Astrocyte (in vitro differentiated cells and primary cell): ENCODE data around the gene CALML6.

Source experiments
- EZH2 ChIP-seq: IDR thresholded peaks from 2 replicates; pipeline ENCODE4 v1.6.1; 2012; ENCODE audit warnings: mild to moderate bottlenecking, low read length, inconsistent platforms; ENCODE audit not compliant: insufficient read depth
- TF ChIP-seq, protein P1 (sequence below): IDR thresholded peaks from 2 replicates; pipeline ENCODE4 v1.5.1; 2011; ENCODE audit warnings: low read depth, mild to moderate bottlenecking, inconsistent platforms, low read length, moderate library complexity; ENCODE audit not compliant: insufficient read depth

DNA sequence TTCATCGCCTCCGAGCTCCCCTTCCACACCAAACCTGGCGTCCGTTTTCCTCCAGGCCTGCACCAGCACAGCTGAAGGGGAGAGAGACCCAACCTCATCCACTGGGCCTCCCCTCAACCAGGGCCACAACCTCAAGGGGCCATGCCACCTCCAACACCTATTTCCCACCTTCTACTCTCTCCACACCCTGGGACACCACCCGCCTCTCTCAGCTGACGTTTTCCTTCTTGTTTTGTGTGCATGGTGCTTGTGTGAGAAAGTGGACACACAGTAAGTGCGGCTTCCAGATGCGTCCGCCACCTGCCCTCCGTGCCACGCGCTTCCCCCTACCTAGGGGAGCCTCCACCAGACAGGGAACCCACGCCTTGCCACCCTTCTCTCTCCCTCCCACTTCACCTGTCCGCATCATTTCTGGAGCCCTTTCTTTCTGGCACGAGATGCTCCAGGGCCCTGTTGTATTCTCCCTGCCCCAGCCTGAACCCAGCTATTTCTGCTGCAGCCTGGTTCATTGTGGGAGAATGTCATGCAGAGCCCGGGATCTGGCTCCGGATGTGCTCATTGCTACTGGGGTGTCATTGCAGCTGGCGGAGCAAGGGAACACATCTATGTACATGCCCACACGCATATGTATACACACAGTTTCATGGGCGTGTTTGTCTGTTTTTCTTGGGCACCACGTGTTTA lies 22.8 kb upstream of the CALML6 start:
- TF ChIP-seq, protein P1, sequence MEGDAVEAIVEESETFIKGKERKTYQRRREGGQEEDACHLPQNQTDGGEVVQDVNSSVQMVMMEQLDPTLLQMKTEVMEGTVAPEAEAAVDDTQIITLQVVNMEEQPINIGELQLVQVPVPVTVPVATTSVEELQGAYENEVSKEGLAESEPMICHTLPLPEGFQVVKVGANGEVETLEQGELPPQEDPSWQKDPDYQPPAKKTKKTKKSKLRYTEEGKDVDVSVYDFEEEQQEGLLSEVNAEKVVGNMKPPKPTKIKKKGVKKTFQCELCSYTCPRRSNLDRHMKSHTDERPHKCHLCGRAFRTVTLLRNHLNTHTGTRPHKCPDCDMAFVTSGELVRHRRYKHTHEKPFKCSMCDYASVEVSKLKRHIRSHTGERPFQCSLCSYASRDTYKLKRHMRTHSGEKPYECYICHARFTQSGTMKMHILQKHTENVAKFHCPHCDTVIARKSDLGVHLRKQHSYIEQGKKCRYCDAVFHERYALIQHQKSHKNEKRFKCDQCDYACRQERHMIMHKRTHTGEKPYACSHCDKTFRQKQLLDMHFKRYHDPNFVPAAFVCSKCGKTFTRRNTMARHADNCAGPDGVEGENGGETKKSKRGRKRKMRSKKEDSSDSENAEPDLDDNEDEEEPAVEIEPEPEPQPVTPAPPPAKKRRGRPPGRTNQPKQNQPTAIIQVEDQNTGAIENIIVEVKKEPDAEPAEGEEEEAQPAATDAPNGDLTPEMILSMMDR = no peak
- no peak for TF ChIP-seq EZH2
